Nephron progenitor cell (in vitro differentiated cells): ENCODE measurements around the gene NUP62.
A peak's percentile ranks its signal among the peaks of the same experiment; 100 is the strongest.

Source experiments
- DNase-seq: peaks from one replicate; pipeline ENCODE4 v3.0.0; 2021
- H3K27ac Mint-ChIP-seq: 2 replicates; pipeline ENCODE4 v1.8.0; 2021; ENCODE audit warnings: mild to moderate bottlenecking, moderate library complexity, mixed read lengths
- H3K27me3 Mint-ChIP-seq: 2 replicates; pipeline ENCODE4 v1.8.0; 2021; ENCODE audit warnings: mild to moderate bottlenecking, low read depth, mixed read lengths; ENCODE audit not compliant: poor library complexity
- H3K36me3 Mint-ChIP-seq: 2 replicates; pipeline ENCODE4 v1.8.0; 2021; ENCODE audit warnings: low read depth, mixed read lengths
- H3K4me1 Mint-ChIP-seq: 2 replicates; pipeline ENCODE4 v1.8.0; 2021; ENCODE audit warnings: mixed read lengths
- H3K4me3 Mint-ChIP-seq: 2 replicates; pipeline ENCODE4 v1.8.0; 2021; ENCODE audit warnings: mild to moderate bottlenecking, moderate library complexity, mixed read lengths
- H3K9me3 Mint-ChIP-seq: 2 replicates; pipeline ENCODE4 v1.8.0; 2021; ENCODE audit warnings: mild to moderate bottlenecking, moderate library complexity, mixed read lengths
- TF ChIP-seq, protein P1 (sequence below): fragments of 200-600 bp; sonication (generic); IDR thresholded peaks from 2 replicates; pipeline ENCODE4 v1.5.0; 2021; ENCODE audit warnings: antibody characterized with exemption

Gene NUP62

DNA sequence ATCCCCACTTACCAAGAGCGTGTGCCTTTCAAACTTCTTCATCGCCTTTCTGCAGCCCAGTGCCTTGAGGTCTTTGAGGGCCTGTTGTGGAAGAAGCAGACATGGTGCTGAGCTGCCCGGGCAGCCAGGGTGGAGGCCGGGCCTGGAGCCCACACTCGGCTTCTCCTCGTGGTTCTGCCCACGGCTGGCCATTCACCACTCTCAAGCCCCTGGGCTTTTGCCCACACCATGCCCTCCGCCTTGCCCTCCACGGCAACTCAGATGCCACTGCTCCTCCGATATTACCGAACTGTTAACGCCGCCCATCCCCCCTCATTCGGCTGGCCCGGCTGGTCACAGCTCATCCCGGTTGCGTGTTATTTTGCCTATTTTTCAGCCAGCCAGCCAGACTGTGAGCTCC is 37.9 kb downstream of the NUP62 start:
- TF ChIP-seq, protein P1, sequence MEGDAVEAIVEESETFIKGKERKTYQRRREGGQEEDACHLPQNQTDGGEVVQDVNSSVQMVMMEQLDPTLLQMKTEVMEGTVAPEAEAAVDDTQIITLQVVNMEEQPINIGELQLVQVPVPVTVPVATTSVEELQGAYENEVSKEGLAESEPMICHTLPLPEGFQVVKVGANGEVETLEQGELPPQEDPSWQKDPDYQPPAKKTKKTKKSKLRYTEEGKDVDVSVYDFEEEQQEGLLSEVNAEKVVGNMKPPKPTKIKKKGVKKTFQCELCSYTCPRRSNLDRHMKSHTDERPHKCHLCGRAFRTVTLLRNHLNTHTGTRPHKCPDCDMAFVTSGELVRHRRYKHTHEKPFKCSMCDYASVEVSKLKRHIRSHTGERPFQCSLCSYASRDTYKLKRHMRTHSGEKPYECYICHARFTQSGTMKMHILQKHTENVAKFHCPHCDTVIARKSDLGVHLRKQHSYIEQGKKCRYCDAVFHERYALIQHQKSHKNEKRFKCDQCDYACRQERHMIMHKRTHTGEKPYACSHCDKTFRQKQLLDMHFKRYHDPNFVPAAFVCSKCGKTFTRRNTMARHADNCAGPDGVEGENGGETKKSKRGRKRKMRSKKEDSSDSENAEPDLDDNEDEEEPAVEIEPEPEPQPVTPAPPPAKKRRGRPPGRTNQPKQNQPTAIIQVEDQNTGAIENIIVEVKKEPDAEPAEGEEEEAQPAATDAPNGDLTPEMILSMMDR: no peak

DNA sequence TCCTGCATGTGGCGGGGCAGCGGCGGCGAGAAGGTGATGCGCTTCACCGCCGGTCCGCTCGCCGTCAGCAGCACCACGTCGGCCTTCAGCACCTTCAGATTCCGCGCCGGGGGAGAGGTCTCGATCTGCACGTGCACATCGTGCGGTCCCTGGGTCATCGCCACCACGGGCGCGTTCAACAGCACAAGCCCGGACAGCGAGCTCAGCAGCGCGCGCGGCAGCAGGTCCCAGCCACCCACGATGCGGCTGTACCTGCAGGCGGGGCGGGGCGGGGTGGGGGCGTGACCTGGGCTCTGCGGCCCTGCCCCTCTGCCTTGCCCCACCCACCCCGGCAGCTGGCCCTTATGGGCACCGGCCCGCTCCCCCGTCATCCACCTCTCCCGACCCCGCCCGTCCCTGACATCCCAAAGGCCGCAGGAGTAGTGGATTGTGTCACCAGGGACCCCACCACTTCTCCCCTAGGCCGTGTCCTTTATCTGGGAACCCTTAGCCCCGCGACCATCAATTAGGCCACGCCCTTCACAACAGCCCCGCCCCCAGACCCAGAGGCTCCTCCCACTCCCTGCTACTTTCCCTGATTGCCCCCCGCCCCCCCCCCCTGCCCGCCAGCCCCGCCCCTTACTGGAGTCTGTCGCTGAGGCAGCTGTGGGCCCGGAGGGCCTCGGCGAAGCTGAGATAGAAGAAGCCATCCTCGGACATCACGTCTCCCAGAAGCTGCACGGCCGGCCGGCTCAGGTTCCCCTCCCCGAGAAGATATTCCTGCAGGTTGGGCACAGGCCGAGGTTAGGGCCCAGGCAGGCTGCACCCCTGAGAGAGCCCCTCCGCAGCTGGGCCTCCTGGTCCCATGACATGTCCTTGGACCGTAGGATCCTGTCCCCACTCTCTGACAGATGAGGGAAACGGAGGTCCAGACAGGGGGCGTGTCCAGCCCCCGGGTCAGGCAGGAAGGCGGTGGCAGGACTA is 38.7 kb downstream of the NUP62 start:
- DNase-seq: peak; percentile 85
- TF ChIP-seq, protein P1: peak; percentile 24
- Mint-ChIP-seq H3K27ac (peak overlapping the region; percentile 72), H3K36me3 (peaks cover 18% of the 10 kb centered on the region), H3K4me1 (peaks cover 27% of the 10 kb centered on the region), H3K27me3 (peaks cover 21% of the 10 kb centered on the region), H3K4me3 (peak overlapping the region; percentile 72), H3K9me3 (no peaks in the 10 kb centered on the region)

More for the DNA sequence above, 37.9 kb downstream of the NUP62 start:
- Mint-ChIP-seq H3K4me1 (peaks cover 32% of the 10 kb centered on the region), H3K9me3 (no peaks in the 10 kb centered on the region), H3K36me3 (peaks cover 14% of the 10 kb centered on the region), H3K4me3 (peak overlapping the region; percentile 55), H3K27me3 (peaks cover 23% of the 10 kb centered on the region), H3K27ac (peak overlapping the region; percentile 32)
- DNase-seq: no peak

GRCh38 chr19:49889687-49890348 is 39.5 kb downstream of the NUP62 start:
- H3K36me3 Mint-ChIP-seq: peaks cover 26% of the 10 kb centered on the region
- peak overlapping the region; percentile 72 for H3K27ac Mint-ChIP-seq
- peak overlapping the region; percentile 72 for H3K4me3 Mint-ChIP-seq
- H3K9me3 Mint-ChIP-seq: no peaks in the 10 kb centered on the region
- TF ChIP-seq, protein P1: peak; percentile 71
- DNase-seq: peak; percentile 74
- H3K4me1 Mint-ChIP-seq: peaks cover 27% of the 10 kb centered on the region
- peaks cover 21% of the 10 kb centered on the region for H3K27me3 Mint-ChIP-seq

DNA sequence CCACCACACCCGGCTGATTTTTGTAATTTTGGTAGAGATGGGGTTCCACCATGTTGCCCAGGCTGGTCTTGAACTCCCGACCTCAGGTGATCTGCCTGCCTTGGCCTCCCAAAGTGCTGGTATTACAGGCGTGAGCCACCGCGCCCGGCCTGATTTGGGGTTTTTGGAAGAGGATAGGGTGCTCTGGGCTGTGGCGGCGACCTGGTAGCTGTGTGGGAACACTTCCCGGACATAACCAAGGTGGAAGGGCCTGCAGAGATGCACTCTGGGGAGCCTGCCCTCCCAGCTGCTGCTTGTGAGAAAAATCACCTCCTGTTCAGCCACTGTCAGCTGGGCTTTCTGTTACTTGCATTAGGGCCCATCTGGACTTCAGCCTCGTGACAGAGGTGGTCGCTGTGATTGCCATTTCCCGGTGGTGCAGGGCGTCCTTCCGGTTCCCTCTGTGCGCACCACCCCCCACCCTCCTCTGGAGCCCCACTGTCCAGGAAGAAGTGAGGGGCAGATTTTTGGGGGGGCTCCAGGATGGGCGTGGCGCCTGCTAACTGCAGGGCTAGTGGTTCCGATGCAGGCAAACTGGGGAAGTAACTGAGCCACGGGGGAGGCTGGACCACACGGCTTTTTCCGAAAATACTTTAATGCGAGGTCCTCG is 40.1 kb downstream of the NUP62 start:
- Mint-ChIP-seq H3K36me3 (peaks cover 33% of the 10 kb centered on the region), H3K27ac (no peak overlapping the region), H3K9me3 (no peaks in the 10 kb centered on the region), H3K4me1 (peaks cover 27% of the 10 kb centered on the region), H3K4me3 (no peak overlapping the region), H3K27me3 (peaks cover 21% of the 10 kb centered on the region)
- TF ChIP-seq, protein P1: no peak
- no peak for DNase-seq

DNA sequence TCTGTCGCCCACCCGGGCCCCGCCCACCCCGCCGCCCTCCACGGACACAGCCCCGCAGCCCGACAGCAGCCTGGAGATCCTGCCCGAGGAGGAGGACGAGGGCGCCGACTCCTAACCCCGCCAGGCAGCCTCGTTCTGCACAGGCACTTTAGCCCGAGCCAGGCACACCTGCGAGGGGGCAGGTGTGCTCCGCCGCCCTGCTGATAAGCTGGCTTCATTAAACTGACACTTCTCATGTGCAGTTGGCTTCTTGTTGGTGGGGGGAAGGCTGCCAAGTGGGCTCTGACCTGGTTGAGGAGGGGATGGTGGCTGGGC is 40.8 kb downstream of the NUP62 start:
- Mint-ChIP-seq H3K27ac (no peak overlapping the region), H3K36me3 (peaks cover 37% of the 10 kb centered on the region), H3K4me1 (peaks cover 25% of the 10 kb centered on the region), H3K9me3 (no peaks in the 10 kb centered on the region), H3K4me3 (no peak overlapping the region), H3K27me3 (peaks cover 21% of the 10 kb centered on the region)
- no peak for DNase-seq
- TF ChIP-seq, protein P1: no peak
